Activated CD8-positive, alpha-beta T cell treated with anti-CD3 and anti-CD28 coated beads, Interleukin-2, amount 10 ng/mL, durations not matched to agents 7 days and 5 days (primary cell): ENCODE measurements around the gene RGS4. TPM values are rescaled to one million over a fixed set of nuclear protein-coding genes. Genes with fewer than 3 reads are reported as not detected.
"Not testable (repeated sequence)": the region's sequence is repeated elsewhere in the genome, so short reads cannot be mapped to it uniquely, and the experiment has no call there.

ENCODE experiments used
- ATAC-seq: fragments of 150-1000 bp; cut with Tn5 transposase; one replicate; pipeline ENCODE4 v1.10.0; 2021; ENCODE audit warnings: moderate library complexity
- CTCF ChIA-PET: fragments of 350-600 bp; sonication (Branson Sonifier 250); formaldehyde crosslinking; loops from one replicate; lab custom pipeline; 2021; ENCODE audit warnings: antibody characterized with exemption; lab: Charles Lee
- POLR2A ChIA-PET: fragments of 350-600 bp; sonication (Branson Sonifier 250); formaldehyde crosslinking; loops from one replicate; lab custom pipeline; 2021; ENCODE audit warnings: antibody characterized with exemption; lab: Charles Lee
- DNase-seq: peaks from one replicate; pipeline ENCODE4 v3.0.0-alpha.2; 2020
- H3K27ac Mint-ChIP-seq: one replicate; pipeline ENCODE4 v1.8.0; 2021; ENCODE audit warnings: mild to moderate bottlenecking, mixed read lengths
- H3K27me3 Mint-ChIP-seq: one replicate; pipeline ENCODE4 v1.8.0; 2021; ENCODE audit warnings: low read depth, mixed read lengths
- H3K36me3 Mint-ChIP-seq: one replicate; pipeline ENCODE4 v1.8.0; 2021; ENCODE audit warnings: low read depth, mixed read lengths
- H3K4me1 Mint-ChIP-seq: one replicate; pipeline ENCODE4 v1.8.0; 2021; ENCODE audit warnings: low read depth, mixed read lengths
- H3K4me3 Mint-ChIP-seq: one replicate; pipeline ENCODE4 v1.8.0; 2021; ENCODE audit warnings: mild to moderate bottlenecking, mixed read lengths
- H3K9me3 Mint-ChIP-seq: one replicate; pipeline ENCODE4 v1.8.0; 2022; ENCODE audit warnings: mixed read lengths; ENCODE audit not compliant: insufficient read depth
- total RNA-seq, 2 experiments: library from RNA; stranded (reverse); gene quantifications; one replicate each; pipeline ENCODE4 v1.2.3, GENCODE V29; 2021

RGS4 gene
- total RNA-seq, 2 experiments from 2014 or later = not detected

DNA sequence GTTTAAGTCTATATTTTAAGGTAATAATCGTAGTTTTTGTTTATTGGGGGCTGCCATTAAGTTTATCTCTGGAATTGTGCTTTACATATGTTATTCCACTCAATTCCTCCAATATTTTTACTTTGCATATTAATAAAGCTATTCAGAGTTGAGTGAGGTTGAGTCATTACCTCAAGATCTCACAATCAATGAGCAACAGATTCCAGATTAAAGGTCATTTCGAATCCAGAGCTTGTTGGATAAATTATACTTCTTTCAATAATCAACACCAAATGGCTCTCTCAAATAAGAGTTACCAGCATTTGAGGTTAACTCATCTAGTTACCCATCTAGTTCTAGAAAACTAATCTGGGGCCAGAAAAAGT lies 16.7 kb downstream of the RGS4 start:
- DNase-seq (no peak), ATAC-seq (no peak)
- H3K9me3 Mint-ChIP-seq = no peaks in the 10 kb centered on the region
- POLR2A ChIA-PET = no interaction called here
- H3K4me1 Mint-ChIP-seq = no peaks in the 10 kb centered on the region
- H3K27me3 Mint-ChIP-seq = no peaks in the 10 kb centered on the region
- CTCF ChIA-PET = no interaction called here
- H3K27ac Mint-ChIP-seq = no peak overlapping the region
- H3K36me3 Mint-ChIP-seq = no peaks in the 10 kb centered on the region
- no peak overlapping the region for H3K4me3 Mint-ChIP-seq

DNA sequence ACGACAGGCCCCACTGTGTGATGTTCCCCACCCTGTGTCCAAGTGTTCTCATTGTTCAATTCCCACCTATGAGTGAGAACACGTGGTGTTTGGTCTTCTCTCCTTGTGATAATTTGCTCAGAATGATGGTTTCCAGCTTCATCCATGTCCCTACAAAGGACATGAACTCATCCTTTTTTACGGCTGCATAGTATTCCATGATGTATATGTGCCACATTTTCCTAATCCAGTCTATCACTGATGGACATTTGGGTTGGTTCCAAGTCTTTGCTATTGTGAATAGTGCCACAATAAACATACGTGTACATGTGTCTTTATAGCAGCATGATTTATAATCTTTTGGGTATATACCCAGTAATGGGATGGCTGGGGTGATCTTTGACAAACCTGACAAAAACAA lies 20.0 kb downstream of the RGS4 start:
- DNase-seq, CTCF ChIA-PET, H3K27me3 Mint-ChIP-seq, H3K9me3 Mint-ChIP-seq, H3K4me1 Mint-ChIP-seq, H3K36me3 Mint-ChIP-seq, POLR2A ChIA-PET, ATAC-seq, H3K4me3 Mint-ChIP-seq, H3K27ac Mint-ChIP-seq: not testable (repeated sequence)

GRCh38 chr1:163090321-163090945 lies 21.3 kb downstream of the RGS4 start:
- H3K4me3 Mint-ChIP-seq = no peak overlapping the region
- ChIA-PET CTCF (interaction anchor here (1.2 kb wide), 1 partner anchor 20 kb away, joined by 3 read pairs; no protein-coding TSS in a partner anchor), POLR2A (no interaction called here)
- H3K27me3 Mint-ChIP-seq = no peaks in the 10 kb centered on the region
- no peaks in the 10 kb centered on the region for H3K9me3 Mint-ChIP-seq
- no peak overlapping the region for H3K27ac Mint-ChIP-seq
- DNase-seq (no peak), ATAC-seq (no peak)
- no peaks in the 10 kb centered on the region for H3K36me3 Mint-ChIP-seq
- H3K4me1 Mint-ChIP-seq = no peaks in the 10 kb centered on the region

- ATAC-seq (no peak), DNase-seq (no peak)
- H3K4me1 Mint-ChIP-seq = no peaks in the 10 kb centered on the region
- H3K4me3 Mint-ChIP-seq = no peak overlapping the region
- CTCF ChIA-PET = no interaction called here
- H3K27ac Mint-ChIP-seq = no peak overlapping the region
- no peaks in the 10 kb centered on the region for H3K36me3 Mint-ChIP-seq
- H3K27me3 Mint-ChIP-seq = no peaks in the 10 kb centered on the region
- no peaks in the 10 kb centered on the region for H3K9me3 Mint-ChIP-seq
- POLR2A ChIA-PET = no interaction called here
These were observed 24.0 kb downstream of the RGS4 start for GRCh38 chr1:163093169-163093568.

- no peak for DNase-seq
- no peak for ATAC-seq
- no peaks in the 10 kb centered on the region for H3K36me3 Mint-ChIP-seq
- H3K27ac Mint-ChIP-seq = no peak overlapping the region
- no peaks in the 10 kb centered on the region for H3K9me3 Mint-ChIP-seq
- H3K27me3 Mint-ChIP-seq = no peaks in the 10 kb centered on the region
- ChIA-PET POLR2A (no interaction called here), CTCF (interaction anchor here (1.6 kb wide), 1 partner anchor 44 kb away, joined by 3 read pairs; no protein-coding TSS in a partner anchor)
- H3K4me1 Mint-ChIP-seq = no peaks in the 10 kb centered on the region
- no peak overlapping the region for H3K4me3 Mint-ChIP-seq
These were observed 24.4 kb downstream of the RGS4 start for GRCh38 chr1:163093579-163093978.

- CTCF ChIA-PET = interaction anchor here (1.6 kb wide), 1 partner anchor 45 kb away, joined by 3 read pairs; no protein-coding TSS in a partner anchor
- no peaks in the 10 kb centered on the region for H3K9me3 Mint-ChIP-seq
- no peaks in the 10 kb centered on the region for H3K4me1 Mint-ChIP-seq
- DNase-seq (no peak), ATAC-seq (no peak)
- no peaks in the 10 kb centered on the region for H3K27me3 Mint-ChIP-seq
- H3K4me3 Mint-ChIP-seq = no peak overlapping the region
- POLR2A ChIA-PET = no interaction called here
- no peak overlapping the region for H3K27ac Mint-ChIP-seq
- H3K36me3 Mint-ChIP-seq = no peaks in the 10 kb centered on the region
These were observed 25.0 kb downstream of the RGS4 start for GRCh38 chr1:163094182-163094581.

DNA sequence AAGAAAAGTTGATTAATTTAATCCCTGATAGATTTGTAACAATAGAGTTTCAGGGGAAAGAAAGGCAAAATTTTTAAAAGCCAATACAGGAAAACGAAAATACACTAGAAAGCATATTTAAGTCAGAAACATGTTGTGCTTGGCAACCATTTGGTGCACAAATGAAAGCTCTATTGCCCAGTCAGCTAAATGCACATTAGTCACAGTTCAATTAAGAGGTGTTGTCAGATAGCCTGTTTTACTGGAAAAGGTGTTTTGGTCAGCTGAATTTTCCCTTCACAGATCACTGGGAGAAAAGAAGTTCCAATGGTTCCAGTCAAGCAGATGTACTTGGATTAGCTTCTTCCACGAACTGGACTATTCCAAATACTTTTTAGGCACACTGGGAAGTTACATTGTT lies 25.4 kb downstream of the RGS4 start:
- Mint-ChIP-seq H3K27ac (no peak overlapping the region), H3K9me3 (no peaks in the 10 kb centered on the region), H3K27me3 (no peaks in the 10 kb centered on the region), H3K36me3 (no peaks in the 10 kb centered on the region), H3K4me3 (no peak overlapping the region), H3K4me1 (no peaks in the 10 kb centered on the region)
- ChIA-PET CTCF (interaction anchor here (1.6 kb wide), 1 partner anchor 45 kb away, joined by 3 read pairs; no protein-coding TSS in a partner anchor), POLR2A (no interaction called here)
- no peak for ATAC-seq
- DNase-seq = no peak

- Mint-ChIP-seq H3K9me3 (no peaks in the 10 kb centered on the region), H3K27ac (no peak overlapping the region), H3K4me1 (no peaks in the 10 kb centered on the region), H3K36me3 (no peaks in the 10 kb centered on the region), H3K27me3 (no peaks in the 10 kb centered on the region), H3K4me3 (no peak overlapping the region)
- ATAC-seq (no peak), DNase-seq (no peak)
- POLR2A ChIA-PET = no interaction called here
- CTCF ChIA-PET = no interaction called here
These were observed 26.1 kb downstream of the RGS4 start for GRCh38 chr1:163095213-163095612.

DNA sequence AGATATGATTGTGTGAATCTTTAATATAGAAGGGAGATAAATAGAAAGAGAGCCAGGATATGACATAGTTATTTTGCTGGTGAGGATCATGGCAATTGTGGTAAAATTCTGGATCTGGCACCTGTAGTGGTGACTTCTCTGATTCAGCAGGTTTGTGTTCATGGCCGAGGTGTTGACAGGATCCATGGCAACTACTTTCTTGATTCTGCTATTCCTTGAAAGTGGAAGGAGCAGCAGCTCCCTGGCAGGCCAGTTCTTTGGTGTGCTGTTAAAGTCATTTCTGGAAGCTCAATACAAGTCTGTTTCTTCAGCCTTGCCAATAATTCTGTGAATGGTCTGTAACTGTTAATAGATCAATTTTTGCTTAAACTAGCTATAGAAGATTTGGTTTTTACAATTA lies 33.4 kb downstream of the RGS4 start:
- H3K4me3 Mint-ChIP-seq = no peak overlapping the region
- H3K4me1 Mint-ChIP-seq = no peaks in the 10 kb centered on the region
- no peaks in the 10 kb centered on the region for H3K36me3 Mint-ChIP-seq
- no peaks in the 10 kb centered on the region for H3K9me3 Mint-ChIP-seq
- H3K27ac Mint-ChIP-seq = no peak overlapping the region
- no peak for ATAC-seq
- H3K27me3 Mint-ChIP-seq = peaks cover 4% of the 10 kb centered on the region
- CTCF ChIA-PET = no interaction called here
- no peak for DNase-seq
- POLR2A ChIA-PET = no interaction called here

DNA sequence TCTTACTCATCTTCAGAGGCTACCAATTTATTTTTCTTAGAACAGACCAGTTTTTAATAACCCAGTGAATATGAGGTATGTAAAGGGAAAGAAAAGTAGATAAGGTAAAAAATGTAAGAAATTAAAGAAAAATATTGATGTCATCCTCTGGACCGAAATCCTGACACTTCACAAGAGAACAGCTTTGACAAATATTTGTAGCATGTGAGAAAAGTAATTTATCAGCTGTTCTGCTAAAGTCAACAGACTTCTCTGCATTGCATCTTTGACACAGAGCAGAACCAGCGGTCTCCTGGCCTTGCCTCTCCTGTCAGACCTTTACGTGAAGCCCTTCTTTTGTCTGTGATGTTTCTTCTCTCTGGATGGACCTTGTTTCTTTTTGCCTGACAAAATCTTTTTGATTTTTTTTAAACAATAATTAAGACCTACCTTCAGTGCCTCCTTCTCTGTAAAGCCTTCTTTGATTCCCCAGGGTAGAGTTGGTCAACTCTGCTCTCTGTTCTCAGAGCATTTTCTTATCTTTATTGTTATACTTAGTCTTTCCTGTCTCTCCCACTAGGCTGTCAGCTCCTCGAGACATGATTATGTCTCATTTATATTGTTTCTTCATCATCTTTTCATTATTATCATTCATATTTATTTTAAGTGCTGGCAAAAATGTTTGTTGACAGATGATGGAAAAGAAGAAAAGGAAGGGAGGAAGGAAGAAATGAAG lies 35.4 kb downstream of the RGS4 start:
- no peak for DNase-seq
- H3K4me1 Mint-ChIP-seq = no peaks in the 10 kb centered on the region
- H3K9me3 Mint-ChIP-seq = no peaks in the 10 kb centered on the region
- H3K4me3 Mint-ChIP-seq = no peak overlapping the region
- H3K27me3 Mint-ChIP-seq = peaks cover 4% of the 10 kb centered on the region
- ChIA-PET POLR2A (no interaction called here), CTCF (no interaction called here)
- H3K36me3 Mint-ChIP-seq = no peaks in the 10 kb centered on the region
- ATAC-seq = no peak
- no peak overlapping the region for H3K27ac Mint-ChIP-seq

DNA sequence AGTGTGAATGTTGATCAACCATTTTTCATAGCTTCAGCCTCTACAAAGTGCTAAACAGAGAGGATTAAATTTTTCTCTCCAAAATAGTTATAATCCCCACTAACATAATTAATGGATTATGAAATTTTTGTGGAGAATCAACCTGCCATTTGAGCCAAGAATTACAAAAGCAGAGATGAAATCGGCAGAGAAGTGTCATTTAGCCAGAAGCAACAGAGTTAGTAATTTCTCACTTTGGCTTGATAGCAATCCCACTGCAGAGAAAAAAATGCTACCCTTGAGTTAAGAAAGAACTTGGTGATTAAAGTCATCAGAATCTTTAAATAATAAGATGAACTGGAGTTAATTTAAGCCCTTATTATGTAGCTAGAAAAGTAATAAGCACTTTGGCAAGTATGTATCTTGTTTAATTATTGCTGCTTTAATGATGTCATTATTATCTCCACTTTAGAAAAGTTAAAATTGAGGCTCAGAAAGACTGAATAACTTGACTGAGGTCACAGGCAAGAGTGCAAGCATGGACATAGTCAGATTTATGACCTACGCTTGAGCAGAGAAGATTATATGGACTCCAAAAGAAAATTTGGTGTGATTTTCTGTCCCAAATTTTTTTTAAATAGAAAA lies 37.3 kb downstream of the RGS4 start:
- Mint-ChIP-seq H3K27me3 (peaks cover 4% of the 10 kb centered on the region), H3K4me3 (no peak overlapping the region), H3K4me1 (no peaks in the 10 kb centered on the region), H3K27ac (no peak overlapping the region), H3K9me3 (no peaks in the 10 kb centered on the region), H3K36me3 (no peaks in the 10 kb centered on the region)
- ChIA-PET POLR2A (no interaction called here), CTCF (no interaction called here)
- ATAC-seq (no peak), DNase-seq (no peak)

GRCh38 chr1:163107655-163108054 lies 38.5 kb downstream of the RGS4 start:
- Mint-ChIP-seq H3K36me3 (no peaks in the 10 kb centered on the region), H3K27me3 (peaks cover 4% of the 10 kb centered on the region), H3K4me1 (no peaks in the 10 kb centered on the region), H3K9me3 (no peaks in the 10 kb centered on the region), H3K27ac (no peak overlapping the region), H3K4me3 (no peak overlapping the region)
- ChIA-PET CTCF (interaction anchor here (0.8 kb wide), 1 partner anchor 254 kb away, joined by 3 read pairs; no protein-coding TSS in a partner anchor), POLR2A (no interaction called here)
- no peak for ATAC-seq
- no peak for DNase-seq
